Ishikawa (cell line): Measurements from ENCODE around the gene CYB5R4.

Source experiments
- CEBPB ChIP-seq: IDR thresholded peaks from 2 replicates; pipeline ENCODE4 v1.6.1; 2012
- CREB1 ChIP-seq: IDR thresholded peaks from 2 replicates; pipeline ENCODE4 v1.6.1; 2012; ENCODE audit warnings: low read depth
- EGR1 ChIP-seq: IDR thresholded peaks from 2 replicates; pipeline ENCODE4 v1.6.1; 2012
- EP300 ChIP-seq: IDR thresholded peaks from 2 replicates; pipeline ENCODE4 v1.6.1; 2012; ENCODE audit warnings: borderline replicate concordance
- FOXM1 ChIP-seq: IDR thresholded peaks from 2 replicates; pipeline ENCODE4 v1.6.1; 2012; ENCODE audit warnings: low read depth, borderline replicate concordance
- MAX ChIP-seq: IDR thresholded peaks from 2 replicates; pipeline ENCODE4 v1.6.1; 2012
- NFIC ChIP-seq: IDR thresholded peaks from 2 replicates; pipeline ENCODE4 v1.6.1; 2012
- RAD21 ChIP-seq: IDR thresholded peaks from 2 replicates; pipeline ENCODE4 v1.6.1; 2012; ENCODE audit warnings: low read depth
- TAF1 ChIP-seq: IDR thresholded peaks from 2 replicates; pipeline ENCODE4 v1.6.1; 2012; ENCODE audit warnings: low read depth, mild to moderate bottlenecking
- TCF12 ChIP-seq: IDR thresholded peaks from 2 replicates; pipeline ENCODE4 v1.6.1; 2012; ENCODE audit warnings: low read depth
- TEAD4 ChIP-seq: IDR thresholded peaks from 2 replicates; pipeline ENCODE4 v1.6.1; 2012
- USF1 ChIP-seq: IDR thresholded peaks from 2 replicates; pipeline ENCODE4 v1.6.1; 2012
- YY1 ChIP-seq: IDR thresholded peaks from 2 replicates; pipeline ENCODE4 v1.6.1; 2012; ENCODE audit warnings: low read depth
- ZBTB7A ChIP-seq: IDR thresholded peaks from 2 replicates; pipeline ENCODE4 v1.6.1; 2012; ENCODE audit warnings: low read depth
- TF ChIP-seq, protein P1 (sequence below): IDR thresholded peaks from 2 replicates; pipeline ENCODE4 v1.6.1; 2012; ENCODE audit warnings: low read depth, mild to moderate bottlenecking

CYB5R4 gene

GRCh38 chr6:83852528-83853177, 6.8 kb upstream of the CYB5R4 start:
- no peak for TF ChIP-seq ZBTB7A
- no peak for TF ChIP-seq NFIC

DNA sequence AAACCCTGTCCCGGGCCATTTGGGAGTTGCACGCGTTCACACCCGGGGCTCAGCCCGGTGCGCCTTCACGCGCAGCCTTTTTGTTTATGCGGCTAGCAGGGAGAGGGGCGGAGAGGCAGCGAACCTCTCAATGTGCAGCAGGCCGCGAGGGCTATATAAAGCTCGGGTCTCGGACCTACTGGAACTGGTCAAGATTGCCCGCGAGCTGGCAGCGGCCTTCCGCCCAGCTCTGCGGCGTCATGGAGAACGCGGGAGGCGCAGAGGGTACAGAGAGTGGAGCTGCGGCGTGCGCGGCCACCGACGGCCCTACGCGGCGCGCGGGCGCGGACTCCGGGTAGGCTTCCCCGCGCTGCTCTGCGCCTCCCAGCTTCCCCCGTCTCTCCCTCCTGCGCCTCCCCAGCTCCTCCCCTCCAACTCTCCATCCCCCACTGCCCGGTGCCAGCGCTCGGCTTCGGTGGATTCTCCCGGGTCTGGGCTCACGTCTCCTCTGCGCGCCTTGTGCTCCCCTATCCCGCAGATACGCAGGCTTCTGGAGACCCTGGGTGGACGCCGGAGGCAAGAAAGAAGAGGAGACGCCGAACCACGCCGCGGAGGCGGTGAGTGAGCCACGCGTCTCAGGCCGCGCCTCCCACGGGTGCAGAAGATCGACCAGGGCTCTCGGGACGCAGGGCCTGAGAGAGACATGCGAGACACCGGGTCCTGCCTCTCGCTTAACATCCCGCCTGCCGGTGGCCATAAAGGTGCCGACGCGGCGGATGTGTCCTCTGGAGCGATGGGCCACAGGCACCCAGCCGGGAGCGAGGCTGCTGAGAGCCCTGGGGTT, 6.1 kb upstream of the CYB5R4 start, which contains the start of gene RIPPLY2:
TSS of gene RIPPLY2 (plus strand) at position 183 of the 823 bp plus-strand sequence. CDS start at position 240, 57 bp downstream.
- TF ChIP-seq CEBPB (no peak), EP300 (no peak), RAD21 (no peak), TEAD4 (no peak), MAX (peak; percentile 80)

DNA sequence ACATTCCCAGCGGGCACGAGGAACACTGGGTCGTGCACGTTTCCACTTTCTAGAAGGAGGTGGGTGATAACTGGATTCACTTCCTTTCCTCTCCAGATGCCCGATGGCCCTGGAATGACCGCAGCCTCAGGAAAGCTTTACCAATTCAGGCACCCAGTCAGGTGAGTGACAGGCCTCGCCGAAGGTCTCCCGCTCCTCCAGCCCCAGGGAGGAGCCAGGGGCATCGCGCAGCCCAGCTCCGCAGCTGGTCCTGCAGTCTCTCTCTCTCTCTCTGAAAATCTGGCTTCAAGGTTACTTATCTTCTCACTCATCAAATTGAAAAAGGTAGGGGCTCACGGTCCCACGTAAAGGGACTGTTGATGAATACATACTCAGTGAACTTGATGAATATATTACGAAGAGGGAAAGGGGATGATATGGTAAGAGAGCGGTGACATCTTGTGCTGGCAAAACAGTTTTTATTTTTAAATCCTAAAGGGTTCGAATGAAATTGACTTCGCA, 5.4 kb upstream of the CYB5R4 start:
- TF ChIP-seq CREB1: no peak
- no peak for TF ChIP-seq TEAD4

- TF ChIP-seq MAX (no peak), YY1 (no peak), CREB1 (no peak), CEBPB (no peak), ZBTB7A (no peak), RAD21 (no peak), USF1 (no peak), EP300 (no peak), EGR1 (no peak), FOXM1 (no peak), TAF1 (no peak), NFIC (no peak), TCF12 (no peak), TEAD4 (no peak)
- TF ChIP-seq, protein P1, sequence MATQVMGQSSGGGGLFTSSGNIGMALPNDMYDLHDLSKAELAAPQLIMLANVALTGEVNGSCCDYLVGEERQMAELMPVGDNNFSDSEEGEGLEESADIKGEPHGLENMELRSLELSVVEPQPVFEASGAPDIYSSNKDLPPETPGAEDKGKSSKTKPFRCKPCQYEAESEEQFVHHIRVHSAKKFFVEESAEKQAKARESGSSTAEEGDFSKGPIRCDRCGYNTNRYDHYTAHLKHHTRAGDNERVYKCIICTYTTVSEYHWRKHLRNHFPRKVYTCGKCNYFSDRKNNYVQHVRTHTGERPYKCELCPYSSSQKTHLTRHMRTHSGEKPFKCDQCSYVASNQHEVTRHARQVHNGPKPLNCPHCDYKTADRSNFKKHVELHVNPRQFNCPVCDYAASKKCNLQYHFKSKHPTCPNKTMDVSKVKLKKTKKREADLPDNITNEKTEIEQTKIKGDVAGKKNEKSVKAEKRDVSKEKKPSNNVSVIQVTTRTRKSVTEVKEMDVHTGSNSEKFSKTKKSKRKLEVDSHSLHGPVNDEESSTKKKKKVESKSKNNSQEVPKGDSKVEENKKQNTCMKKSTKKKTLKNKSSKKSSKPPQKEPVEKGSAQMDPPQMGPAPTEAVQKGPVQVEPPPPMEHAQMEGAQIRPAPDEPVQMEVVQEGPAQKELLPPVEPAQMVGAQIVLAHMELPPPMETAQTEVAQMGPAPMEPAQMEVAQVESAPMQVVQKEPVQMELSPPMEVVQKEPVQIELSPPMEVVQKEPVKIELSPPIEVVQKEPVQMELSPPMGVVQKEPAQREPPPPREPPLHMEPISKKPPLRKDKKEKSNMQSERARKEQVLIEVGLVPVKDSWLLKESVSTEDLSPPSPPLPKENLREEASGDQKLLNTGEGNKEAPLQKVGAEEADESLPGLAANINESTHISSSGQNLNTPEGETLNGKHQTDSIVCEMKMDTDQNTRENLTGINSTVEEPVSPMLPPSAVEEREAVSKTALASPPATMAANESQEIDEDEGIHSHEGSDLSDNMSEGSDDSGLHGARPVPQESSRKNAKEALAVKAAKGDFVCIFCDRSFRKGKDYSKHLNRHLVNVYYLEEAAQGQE: no peak
These were observed 4.7 kb upstream of the CYB5R4 start for GRCh38 chr6:83854766-83855165.

GRCh38 chr6:83860359-83860755, 868 bp downstream of the CYB5R4 start:
- TF ChIP-seq FOXM1 (no peak), YY1 (no peak)

- no peak for TF ChIP-seq ZBTB7A
- no peak for TF ChIP-seq EGR1
- TF ChIP-seq MAX: no peak
These were observed 1.4 kb downstream of the CYB5R4 start for GRCh38 chr6:83860782-83861495.

DNA sequence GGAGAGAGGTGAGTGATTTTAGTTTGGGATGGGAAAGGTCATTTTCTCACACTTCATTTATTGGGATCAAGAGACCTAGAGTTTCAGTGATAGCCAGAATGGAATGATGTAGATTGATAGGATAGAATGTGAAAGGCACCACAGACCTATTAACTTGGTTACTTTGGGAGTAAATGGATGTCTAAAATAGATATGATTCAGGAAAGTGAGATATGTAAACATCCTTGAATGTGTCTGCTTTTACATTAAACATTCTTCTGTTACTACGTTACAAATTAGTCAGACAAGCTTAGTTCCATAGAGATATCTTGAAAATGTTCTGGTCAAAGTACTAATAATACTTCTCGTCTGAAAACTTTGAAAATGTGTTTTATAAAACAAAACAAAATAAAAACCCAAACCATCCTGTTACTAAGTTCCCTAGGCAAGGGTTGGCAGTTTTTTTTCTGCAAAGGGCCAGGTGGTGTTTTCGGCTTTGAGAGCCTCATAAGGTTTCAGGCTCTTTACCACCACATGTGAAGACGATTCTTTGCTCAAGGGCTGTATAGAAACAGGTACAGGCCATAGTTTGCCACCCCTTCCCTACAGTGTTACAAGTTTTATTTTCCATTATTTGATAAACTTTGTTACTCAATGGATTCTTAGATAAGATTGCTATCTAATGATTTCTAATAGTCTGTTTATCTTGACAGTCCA, 3.4 kb downstream of the CYB5R4 start:
- TF ChIP-seq TAF1 (no peak), TEAD4 (no peak), EP300 (no peak), ZBTB7A (no peak), FOXM1 (no peak), YY1 (no peak), EGR1 (no peak), MAX (no peak), USF1 (no peak), CREB1 (no peak), RAD21 (no peak), CEBPB (no peak), TCF12 (no peak), NFIC (no peak)
- TF ChIP-seq, protein P1: no peak
